Spleen (tissue), 7 donors: ENCODE results near the gene ELOVL1.

Experiments
- CTCF ChIP-seq, 11 experiments: fragments of 200-600 bp in 7 of 11; fragments of 450-650 bp in 4 of 11; sonication (generic) in 4 of 11; IDR thresholded peaks in 8 of 11; conservative IDR thresholded peaks in 3 of 11; 1 replicate in 7 of 11; 2 replicates in 4 of 11; pipeline versions ENCODE4 v1.4.0 to v1.8.0; 2016 to 2021; ENCODE audit warnings: antibody characterized with exemption in 11 of 11, inconsistent platforms in 4 of 11, mild to moderate bottlenecking in 1 of 11
- POLR2A ChIP-seq, 3 donors: fragments of 450-650 bp; IDR thresholded peaks; one replicate each; pipeline ENCODE4 v1.5.1; 2017; ENCODE audit warnings: antibody characterized with exemption in 3 of 3, mild to moderate bottlenecking in 1 of 3
- POLR2AphosphoS5 ChIP-seq, 3 donors: sonication (generic); formaldehyde crosslinking; IDR thresholded peaks; one replicate each; pipeline ENCODE4 v1.5.1; 2017; ENCODE audit warnings: antibody characterized with exemption in 3 of 3
- donor health status: DM: no; HTN: no; CAD: no; lungs with moderate emphysema.
- donor health status: DM: no; HTN: no; CAD: no.
- donor health status: DM: no; HTN: no; CAD: no.

DNA sequence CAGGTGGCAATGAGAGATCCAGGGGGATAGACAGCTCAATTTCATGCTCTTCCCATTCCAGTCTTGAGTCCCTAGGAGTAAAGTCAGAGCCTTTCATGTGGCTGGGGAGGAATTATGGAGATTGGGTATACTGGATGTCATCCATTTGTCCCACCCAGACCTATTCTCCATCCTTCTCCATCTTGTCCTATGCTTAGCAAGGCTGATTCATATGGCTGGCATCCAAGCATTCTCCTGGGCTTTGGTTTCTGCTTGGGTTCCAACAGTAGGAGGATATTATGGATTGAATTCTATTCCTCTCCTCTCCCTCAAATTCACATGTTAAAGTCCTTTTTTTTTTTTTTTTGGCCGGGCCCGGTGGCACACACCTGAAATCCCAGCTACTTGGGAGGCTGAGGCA is 12.9 kb downstream of the ELOVL1 start:
- TF ChIP-seq CTCF (IDR thresholded peaks at IDR 0.05 in 8 of 11, conservative IDR thresholded peaks at IDR 0.05 in 3 of 11) (no peak), POLR2A (IDR thresholded peaks at IDR 0.05) (no peak), POLR2AphosphoS5 (IDR thresholded peaks at IDR 0.05) (no peak)
